ENCODE results near the gene UGT1A1.

GRCh38 chr2:233816334-233816733 lies 56.3 kb downstream of the UGT1A1 start:
- TF ChIP-seq CTCF (IDR thresholded peaks at IDR 0.05), result no peak
- no peak for TF ChIP-seq ZFX (IDR thresholded peaks at IDR 0.05; ENCODE audit: borderline replicate concordance)
